Smooth muscle cell (in vitro differentiated cells): ENCODE measurements around the gene OR52W1. TPM values are rescaled to one million over a fixed set of nuclear protein-coding genes. Genes with fewer than 3 reads are reported as not detected.
A peak's percentile ranks its signal among the peaks of the same experiment; 100 is the strongest.
"Not testable (repeated sequence)": the region's sequence is repeated elsewhere in the genome, so short reads cannot be mapped to it uniquely, and the experiment has no call there.

Experiments used
- DNase-seq: peaks from one replicate; lab custom pipeline; 2025; ENCODE audit not compliant: unreplicated experiment; lab: John Stamatoyannopoulos, UW
- H2AFZ ChIP-seq: fragments of 200-600 bp; sonication (generic); 2 replicates; pipeline ENCODE4 v1.6.0; 2016; ENCODE audit warnings: antibody characterized with exemption, low read depth, mild to moderate bottlenecking
- H3F3A ChIP-seq: fragments of 200-600 bp; sonication (generic); 2 replicates; pipeline ENCODE4 v1.6.0; 2017; ENCODE audit warnings: antibody characterized with exemption, low read depth
- H3K27ac ChIP-seq: fragments of 200-600 bp; sonication (generic); 2 replicates; pipeline ENCODE4 v1.5.1; 2016; ENCODE audit warnings: low read depth, mild to moderate bottlenecking
- H3K27me3 ChIP-seq: fragments of 200-600 bp; sonication (generic); 2 replicates; pipeline ENCODE4 v1.6.1; 2016; ENCODE audit warnings: low read depth, mild to moderate bottlenecking
- H3K36me3 ChIP-seq: fragments of 200-600 bp; sonication (generic); 2 replicates; pipeline ENCODE4 v1.5.1; 2016; ENCODE audit warnings: low read depth
- H3K4me1 ChIP-seq: fragments of 200-600 bp; sonication (generic); 2 replicates; pipeline ENCODE4 v1.5.1; 2016; ENCODE audit warnings: low read depth
- H3K4me2 ChIP-seq: fragments of 200-600 bp; sonication (generic); 2 replicates; pipeline ENCODE4 v1.6.0; 2016; ENCODE audit warnings: mild to moderate bottlenecking
- H3K4me3 ChIP-seq: fragments of 200-600 bp; sonication (generic); 2 replicates; pipeline ENCODE4 v1.5.1; 2016; ENCODE audit warnings: mild to moderate bottlenecking
- H3K79me2 ChIP-seq: fragments of 200-600 bp; sonication (generic); 2 replicates; pipeline ENCODE4 v1.6.0; 2016; ENCODE audit warnings: low read depth, mild to moderate bottlenecking
- H3K9ac ChIP-seq: fragments of 200-600 bp; sonication (generic); 2 replicates; pipeline ENCODE4 v1.6.0; 2016; ENCODE audit warnings: low read depth
- H3K9me3 ChIP-seq: fragments of 200-600 bp; sonication (generic); replicated peaks from 2 replicates; pipeline ENCODE4 v1.5.1; 2016; ENCODE audit warnings: low read depth
- H4K20me1 ChIP-seq: fragments of 200-600 bp; sonication (generic); 2 replicates; pipeline ENCODE4 v1.6.0; 2016; ENCODE audit warnings: low read depth
- WGBS: methylation state at CpG from one replicate; pipeline ENCODE4 v1.1.7; 2016; ENCODE audit warnings: low lambda C conversion rate; 5-methylcytosine and 5-hydroxymethylcytosine counted together
- polyA plus RNA-seq: library from polyadenylated mRNA; unstranded; fragments of >200 nt; fragmentation: Nextera tagmentation; extraction: Ambion mirVana; gene quantifications from 2 replicates; pipeline ENCODE4 v1.2.1, GENCODE V29; 2016
- total RNA-seq: library from RNA; depleted of rRNA; stranded (reverse); fragments of >200 nt; gene quantifications from 2 replicates; pipeline ENCODE4 v1.2.3, GENCODE V29; 2014
- TF ChIP-seq, protein P1 (sequence below): fragments of 200-600 bp; sonication (generic); IDR thresholded peaks from 2 replicates; pipeline ENCODE4 v1.5.1; 2017; ENCODE audit warnings: borderline replicate concordance, mild to moderate bottlenecking, antibody characterized with exemption; ENCODE audit not compliant: insufficient read depth, poor library complexity, severe bottlenecking

OR52W1 gene
- total and polyA plus RNA-seq, 2 experiments from 2014 or later: not detected

DNA sequence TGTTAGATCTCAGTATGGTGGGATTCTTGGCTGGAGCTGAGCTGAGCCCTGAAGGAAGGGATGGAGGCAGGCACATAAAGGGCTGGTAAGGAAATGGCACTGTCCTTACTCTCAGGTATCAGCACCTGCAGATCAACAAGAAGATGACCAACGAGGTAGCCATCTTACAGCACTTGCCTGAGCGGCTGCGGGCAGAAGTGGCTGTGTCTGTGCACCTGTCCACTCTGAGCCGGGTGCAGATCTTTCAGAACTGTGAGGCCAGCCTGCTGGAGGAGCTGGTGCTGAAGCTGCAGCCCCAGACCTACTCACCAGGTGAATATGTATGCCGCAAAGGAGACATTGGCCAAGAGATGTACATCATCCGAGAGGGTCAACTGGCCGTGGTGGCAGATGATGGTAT lies 42.3 kb downstream of the OR52W1 start:
- H3F3A ChIP-seq: no peaks in the 10 kb centered on the region
- no peak overlapping the region for H3K9ac ChIP-seq
- H3K4me1 ChIP-seq: no peaks in the 10 kb centered on the region
- no peaks in the 10 kb centered on the region for H3K79me2 ChIP-seq
- no peak overlapping the region for H2AFZ ChIP-seq
- H3K36me3 ChIP-seq: no peaks in the 10 kb centered on the region
- no peaks in the 10 kb centered on the region for H3K27me3 ChIP-seq
- no peak overlapping the region for H3K27ac ChIP-seq
- WGBS: 95% methylated on average over 7 of the region's 7 CpGs
- no peak for DNase-seq
- no peaks in the 10 kb centered on the region for H4K20me1 ChIP-seq
- no peak overlapping the region for H3K4me3 ChIP-seq
- no peaks in the 10 kb centered on the region for H3K9me3 ChIP-seq
- H3K4me2 ChIP-seq: no peak overlapping the region
- TF ChIP-seq, protein P1, sequence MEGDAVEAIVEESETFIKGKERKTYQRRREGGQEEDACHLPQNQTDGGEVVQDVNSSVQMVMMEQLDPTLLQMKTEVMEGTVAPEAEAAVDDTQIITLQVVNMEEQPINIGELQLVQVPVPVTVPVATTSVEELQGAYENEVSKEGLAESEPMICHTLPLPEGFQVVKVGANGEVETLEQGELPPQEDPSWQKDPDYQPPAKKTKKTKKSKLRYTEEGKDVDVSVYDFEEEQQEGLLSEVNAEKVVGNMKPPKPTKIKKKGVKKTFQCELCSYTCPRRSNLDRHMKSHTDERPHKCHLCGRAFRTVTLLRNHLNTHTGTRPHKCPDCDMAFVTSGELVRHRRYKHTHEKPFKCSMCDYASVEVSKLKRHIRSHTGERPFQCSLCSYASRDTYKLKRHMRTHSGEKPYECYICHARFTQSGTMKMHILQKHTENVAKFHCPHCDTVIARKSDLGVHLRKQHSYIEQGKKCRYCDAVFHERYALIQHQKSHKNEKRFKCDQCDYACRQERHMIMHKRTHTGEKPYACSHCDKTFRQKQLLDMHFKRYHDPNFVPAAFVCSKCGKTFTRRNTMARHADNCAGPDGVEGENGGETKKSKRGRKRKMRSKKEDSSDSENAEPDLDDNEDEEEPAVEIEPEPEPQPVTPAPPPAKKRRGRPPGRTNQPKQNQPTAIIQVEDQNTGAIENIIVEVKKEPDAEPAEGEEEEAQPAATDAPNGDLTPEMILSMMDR: no peak

DNA sequence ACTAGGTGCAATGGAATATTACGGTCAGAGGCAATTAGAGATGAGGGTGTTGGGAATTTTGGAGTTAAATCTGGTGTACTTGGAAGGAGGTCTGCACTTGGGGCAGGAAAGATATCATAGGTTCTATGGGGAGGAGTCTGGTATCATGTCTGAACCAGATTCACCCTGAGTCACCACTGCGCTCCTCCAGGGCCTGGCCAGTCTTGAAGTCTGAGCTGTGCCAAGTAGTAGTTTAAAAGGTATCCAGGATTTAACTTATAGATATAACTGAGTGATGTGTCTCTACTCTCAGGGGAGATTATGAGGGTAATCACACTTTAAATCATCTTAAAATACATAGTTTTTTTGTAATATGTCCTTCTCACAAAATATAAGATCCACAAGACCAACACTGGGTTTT lies 46.5 kb downstream of the OR52W1 start:
- no peak overlapping the region for H3K4me3 ChIP-seq
- 98% methylated on average over 2 of the region's 2 CpGs for WGBS
- no peak for DNase-seq
- no peak overlapping the region for H3K9ac ChIP-seq
- TF ChIP-seq, protein P1: no peak
- H3K27ac ChIP-seq: no peak overlapping the region
- H3K4me2 ChIP-seq: no peak overlapping the region
- H3K4me1 ChIP-seq: no peaks in the 10 kb centered on the region
- H3K36me3 ChIP-seq: no peaks in the 10 kb centered on the region
- H3K9me3 ChIP-seq: no peaks in the 10 kb centered on the region
- H4K20me1 ChIP-seq: no peaks in the 10 kb centered on the region
- no peaks in the 10 kb centered on the region for H3K27me3 ChIP-seq
- no peaks in the 10 kb centered on the region for H3F3A ChIP-seq
- no peak overlapping the region for H2AFZ ChIP-seq
- H3K79me2 ChIP-seq: no peaks in the 10 kb centered on the region

DNA sequence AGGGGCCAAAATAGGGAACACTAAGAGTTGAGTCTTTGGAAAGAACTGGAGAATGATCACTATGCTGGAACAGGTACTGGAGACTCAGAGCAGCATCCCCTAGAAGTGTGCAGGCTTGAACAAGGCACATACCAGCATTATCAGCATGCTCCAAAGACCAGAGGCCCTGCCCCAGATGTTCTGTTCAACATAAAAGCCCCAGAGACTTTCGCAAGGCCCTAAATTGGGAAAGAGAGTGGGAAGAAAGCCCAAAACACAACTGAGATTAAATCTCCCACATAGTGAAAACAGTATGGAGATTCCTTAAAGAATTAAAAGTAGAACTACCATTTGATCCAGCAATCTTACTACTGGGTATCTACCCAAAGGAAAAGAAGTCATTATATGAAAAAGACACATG lies 49.2 kb downstream of the OR52W1 start:
- DNase-seq: no peak
- no peak overlapping the region for H3K9ac ChIP-seq

DNA sequence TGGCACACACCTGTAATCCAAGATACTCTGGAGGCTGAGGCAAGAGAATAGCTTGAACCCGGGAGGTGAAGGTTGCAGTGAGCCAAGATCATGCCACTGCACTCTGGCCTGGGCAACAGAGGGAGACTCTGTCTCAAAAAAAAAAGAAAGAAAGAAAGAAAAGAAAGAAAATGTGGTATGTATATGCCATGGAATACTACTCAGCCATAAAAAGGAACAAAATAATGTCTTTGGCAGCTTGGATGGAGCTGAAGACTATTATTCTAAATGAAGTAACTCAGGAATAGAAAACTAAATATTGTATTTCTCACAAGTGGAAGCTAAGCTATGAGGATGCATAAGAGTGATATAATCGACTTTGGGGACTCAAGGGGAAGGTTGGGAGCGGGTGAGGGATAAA lies 49.9 kb downstream of the OR52W1 start:
- peak overlapping the region; percentile 74 for H3K27ac ChIP-seq
- H4K20me1 ChIP-seq, H3K4me3 ChIP-seq, DNase-seq, H3K4me1 ChIP-seq, H2AFZ ChIP-seq, H3K9ac ChIP-seq, H3K9me3 ChIP-seq, H3K79me2 ChIP-seq, H3K27me3 ChIP-seq, H3K36me3 ChIP-seq, H3K4me2 ChIP-seq: not testable (repeated sequence)
- WGBS: 97% methylated on average over 3 of the region's 3 CpGs
- peaks cover 12% of the 10 kb centered on the region for H3F3A ChIP-seq

More for the DNA sequence above, 49.2 kb downstream of the OR52W1 start:
- H3K4me2 ChIP-seq: no peak overlapping the region
- H3K79me2 ChIP-seq: no peaks in the 10 kb centered on the region
- 27% methylated on average over 1 of the region's 1 CpG for WGBS
- H4K20me1 ChIP-seq: no peaks in the 10 kb centered on the region
- H3F3A ChIP-seq: peaks cover 10% of the 10 kb centered on the region
- TF ChIP-seq, protein P1: no peak
- H3K36me3 ChIP-seq: no peaks in the 10 kb centered on the region
- no peak overlapping the region for H3K27ac ChIP-seq
- no peak overlapping the region for H3K4me3 ChIP-seq
- H3K4me1 ChIP-seq: peaks cover 9% of the 10 kb centered on the region
- no peaks in the 10 kb centered on the region for H3K9me3 ChIP-seq
- no peak overlapping the region for H2AFZ ChIP-seq
- H3K27me3 ChIP-seq: no peaks in the 10 kb centered on the region

Other genes starting within 250 kb of the OR52W1 start
- gene OR56A5, start 230.7 kb upstream of the OR52W1 start, total RNA-seq: 2.2 TPM in 1 of 2 replicates, not detected in the other
- gene OR56A5, start 230.7 kb upstream of the OR52W1 start, polyA plus RNA-seq: not detected in 2 replicates
- 0.18 TPM in 1 of 2 replicates, not detected in the other for gene OR52L1, start 212.2 kb upstream of the OR52W1 start, total RNA-seq
- not detected in 2 replicates for gene OR52L1, start 212.2 kb upstream of the OR52W1 start, polyA plus RNA-seq
- 0.13 TPM in 1 of 2 replicates, not detected in the other for gene OR56A4, start 192.3 kb upstream of the OR52W1 start, total RNA-seq
- gene OR56A4, start 192.3 kb upstream of the OR52W1 start, polyA plus RNA-seq: not detected in 2 replicates
- gene OR56A1, start 168.5 kb upstream of the OR52W1 start, total RNA-seq: 0.04 and 0.22 TPM in 2 replicates
- gene OR56A1, start 168.5 kb upstream of the OR52W1 start, polyA plus RNA-seq: not detected in 2 replicates
- gene OR56B4, start 91.5 kb upstream of the OR52W1 start, total RNA-seq: not detected in 2 replicates
- 0.15 TPM in 1 of 2 replicates, not detected in the other for gene OR56B4, start 91.5 kb upstream of the OR52W1 start, polyA plus RNA-seq
- not detected in 2 replicates for gene OR52B2, start 28.9 kb upstream of the OR52W1 start, total RNA-seq
- gene OR52B2, start 28.9 kb upstream of the OR52W1 start, polyA plus RNA-seq: not detected in 2 replicates
- gene C11orf42, start 6.3 kb downstream of the OR52W1 start, total RNA-seq: not detected in 2 replicates
- 0.41 TPM in 1 of 2 replicates, not detected in the other for gene C11orf42, start 6.3 kb downstream of the OR52W1 start, polyA plus RNA-seq
- 16.2 and 17.9 TPM in 2 replicates for gene FHIP1B, start 35.4 kb downstream of the OR52W1 start, total RNA-seq
- 16.2 and 22.1 TPM in 2 replicates for gene FHIP1B, start 35.4 kb downstream of the OR52W1 start, polyA plus RNA-seq
- 0.58 TPM in 1 of 2 replicates, not detected in the other for gene CNGA4, start 39.9 kb downstream of the OR52W1 start, total RNA-seq
- not detected in 2 replicates for gene CNGA4, start 39.9 kb downstream of the OR52W1 start, polyA plus RNA-seq
- 0.09 and 0.27 TPM in 2 replicates for gene CCKBR, start 60.6 kb downstream of the OR52W1 start, total RNA-seq
- gene CCKBR, start 60.6 kb downstream of the OR52W1 start, polyA plus RNA-seq: 0.26 and 0.69 TPM in 2 replicates
- 134 and 177 TPM in 2 replicates for gene CAVIN3, start 121.3 kb downstream of the OR52W1 start, total RNA-seq
- 251 and 257 TPM in 2 replicates for gene CAVIN3, start 121.3 kb downstream of the OR52W1 start, polyA plus RNA-seq
- 40.2 and 57.3 TPM in 2 replicates for gene SMPD1, start 191.2 kb downstream of the OR52W1 start, total RNA-seq
- gene SMPD1, start 191.2 kb downstream of the OR52W1 start, polyA plus RNA-seq: 50.0 and 56.6 TPM in 2 replicates
- 31.1 and 36.7 TPM in 2 replicates for gene APBB1, start 219.9 kb downstream of the OR52W1 start, total RNA-seq
- gene APBB1, start 219.9 kb downstream of the OR52W1 start, polyA plus RNA-seq: 59.2 and 64.2 TPM in 2 replicates
- gene HPX, start 241.8 kb downstream of the OR52W1 start, total RNA-seq: 0.40 and 3.5 TPM in 2 replicates
- 1.1 and 2.6 TPM in 2 replicates for gene HPX, start 241.8 kb downstream of the OR52W1 start, polyA plus RNA-seq